IMR-90 (cell line): ENCODE measurements around the gene CAMTA1. TPM values are rescaled to one million over a fixed set of nuclear protein-coding genes. Genes with fewer than 3 reads are reported as not detected.

Source experiments
- ATAC-seq: fragments of 200-7000 bp; cut with Tn5 transposase; 2 replicates; pipeline ENCODE4 v1.9.1; 2020; ENCODE audit warnings: low read depth, mild to moderate bottlenecking, moderate library complexity
- BruUV-seq: library from RNA; stranded (reverse); fragments of 400-500 nt; replicated peaks from 2 replicates; lab custom pipeline; 2021; lab: Mats Ljungman, UMichigan
- CTCF ChIA-PET: fragments of 300-600 bp; formaldehyde crosslinking; extraction: SDS; loops from one replicate; lab custom pipeline; 2021; ENCODE audit warnings: antibody characterized with exemption; lab: Yijun Ruan, JAX
- POLR2A ChIA-PET: fragments of 300-600 bp; sonication (Branson Sonifier 250); formaldehyde crosslinking; loops from one replicate; lab custom pipeline; 2022; ENCODE audit warnings: antibody characterized with exemption; ENCODE audit not compliant: unreplicated experiment; lab: Charles Lee
- DNase-seq: peaks from one replicate; pipeline ENCODE4 v3.0.0; 2013
- H2AFZ ChIP-seq: replicated peaks from 2 replicates; pipeline ENCODE3; 2013; ENCODE audit warnings: low read length, mild to moderate bottlenecking; ENCODE audit not compliant: poor library complexity
- H2AK5ac ChIP-seq: 2 replicates; pipeline ENCODE4 v1.6.1; 2013; ENCODE audit warnings: low read depth, low read length, inconsistent platforms
- H2AK9ac ChIP-seq: replicated peaks from 2 replicates; pipeline ENCODE3; 2013; ENCODE audit warnings: mild to moderate bottlenecking, low read depth, low read length, moderate library complexity; ENCODE audit not compliant: poor library complexity
- H2BK120ac ChIP-seq: 2 replicates; pipeline ENCODE4 v1.6.1; 2013; ENCODE audit warnings: low read depth, low read length, inconsistent platforms
- H2BK15ac ChIP-seq: 3 replicates; pipeline ENCODE4 v1.6.1; 2013; ENCODE audit warnings: low read depth, low read length, inconsistent platforms
- H2BK20ac ChIP-seq: 2 replicates; pipeline ENCODE4 v1.6.1; 2013; ENCODE audit warnings: low read depth, mild to moderate bottlenecking, inconsistent platforms, low read length, moderate library complexity
- H2BK5ac ChIP-seq: 2 replicates; pipeline ENCODE4 v1.6.1; 2013; ENCODE audit warnings: mild to moderate bottlenecking, low read depth, low read length, inconsistent platforms; ENCODE audit not compliant: poor library complexity, severe bottlenecking
- H3K14ac ChIP-seq: replicated peaks from 2 replicates; pipeline ENCODE4 v1.6.1; 2013; ENCODE audit warnings: low read depth, low read length, inconsistent platforms
- H3K18ac ChIP-seq: 2 replicates; pipeline ENCODE4 v1.6.1; 2013; ENCODE audit warnings: low read depth, low read length, control low read depth
- H3K23ac ChIP-seq: 2 replicates; pipeline ENCODE4 v1.6.1; 2013; ENCODE audit warnings: low read depth, low read length, inconsistent platforms
- H3K27ac ChIP-seq: 2 replicates; pipeline ENCODE4 v1.5.1; 2013; ENCODE audit warnings: mild to moderate bottlenecking, control low read depth, low read length; ENCODE audit not compliant: insufficient read depth
- H3K27me3 ChIP-seq: 2 replicates; pipeline ENCODE4 v1.6.1; 2013; ENCODE audit warnings: low read length; ENCODE audit not compliant: control insufficient read depth, insufficient read depth
- H3K36me3 ChIP-seq: 2 replicates; pipeline ENCODE4 v1.6.1; 2013; ENCODE audit warnings: low read length, mixed read lengths; ENCODE audit not compliant: control insufficient read depth, insufficient read depth
- H3K4ac ChIP-seq: 2 replicates; pipeline ENCODE4 v1.6.1; 2013; ENCODE audit warnings: low read depth, low read length, inconsistent platforms
- H3K4me1 ChIP-seq: 2 replicates; pipeline ENCODE4 v1.6.1; 2013; ENCODE audit warnings: low read length, mixed read lengths; ENCODE audit not compliant: control insufficient read depth, insufficient read depth
- H3K4me2 ChIP-seq: 2 replicates; pipeline ENCODE4 v1.6.1; 2013; ENCODE audit warnings: low read depth, mild to moderate bottlenecking, control low read depth, low read length, moderate library complexity
- H3K4me3 ChIP-seq: 2 replicates; pipeline ENCODE4 v1.5.1; 2013; ENCODE audit warnings: low read depth, mild to moderate bottlenecking, control low read depth, low read length, moderate library complexity; ENCODE audit not compliant: insufficient read depth
- H3K56ac ChIP-seq: 2 replicates; pipeline ENCODE4 v1.6.1; 2013; ENCODE audit warnings: low read length, inconsistent platforms; ENCODE audit not compliant: insufficient read depth; ENCODE audit errors: extremely low read depth
- H3K79me1 ChIP-seq, 2 experiments: 2 replicates each; pipeline ENCODE4 v1.6.1; 2013; ENCODE audit warnings: low read length in 2 of 2, inconsistent platforms in 1 of 2, low read depth in 1 of 2
- H3K9ac ChIP-seq: 2 replicates; pipeline ENCODE4 v1.6.1; 2013; ENCODE audit warnings: low read depth, low read length, control low read depth
- H3K9me1 ChIP-seq: 2 replicates; pipeline ENCODE4 v1.6.1; 2013; ENCODE audit warnings: low read length, inconsistent platforms; ENCODE audit not compliant: insufficient read depth
- H3K9me3 ChIP-seq: 2 replicates; pipeline ENCODE4 v1.6.1; 2013; ENCODE audit warnings: low read length; ENCODE audit not compliant: control insufficient read depth, insufficient read depth
- H4K20me1 ChIP-seq: 2 replicates; pipeline ENCODE4 v1.6.1; 2013; ENCODE audit warnings: low read length, inconsistent platforms; ENCODE audit not compliant: insufficient read depth
- H4K5ac ChIP-seq: 2 replicates; pipeline ENCODE4 v1.6.1; 2013; ENCODE audit warnings: mild to moderate bottlenecking, low read depth, low read length, control low read depth
- H4K8ac ChIP-seq, 2 experiments: 2 replicates each; pipeline ENCODE4 v1.6.1; 2013; ENCODE audit warnings: low read depth in 2 of 2, low read length in 2 of 2, control low read depth in 1 of 2, inconsistent platforms in 1 of 2
- H4K91ac ChIP-seq: 2 replicates; pipeline ENCODE4 v1.6.1; 2013; ENCODE audit warnings: low read depth, low read length, inconsistent platforms; ENCODE audit not compliant: insufficient read depth
- BHLHE40 ChIP-seq: fragments of 150-350 bp; IDR thresholded peaks from 2 replicates; pipeline ENCODE4 v1.6.1; 2016; ENCODE audit warnings: mild to moderate bottlenecking, low read depth, low read length
- RCOR1 ChIP-seq: IDR thresholded peaks from 2 replicates; pipeline ENCODE4 v1.6.1; 2012; ENCODE audit warnings: mild to moderate bottlenecking, low read length, improper control_type of control experiment; ENCODE audit not compliant: insufficient replicate concordance
- WGBS, 2 experiments: methylation state at CpG; one replicate each; pipeline versions ENCODE4 v1.1.5 to v1.1.7; 2013; ENCODE audit warnings: missing lambda C conversion rate in 2 of 2; ENCODE audit not compliant: insufficient read length in 1 of 2; ENCODE audit errors: extremely low coverage in 2 of 2; 5-methylcytosine and 5-hydroxymethylcytosine counted together
- dilution Hi-C: fragments of 300-500 bp; cut with HindIII; formaldehyde crosslinking; loops from one replicate; pipeline ENCODE4 v1.14.3; 2018; ENCODE audit warnings: low sequenced_read_pairs; ENCODE audit not compliant: unreplicated experiment
- in situ Hi-C: fragments of 300-500 bp; cut with MboI; formaldehyde crosslinking; loops from 3 replicates; pipeline ENCODE4 v1.14.3; 2019; ENCODE audit warnings: low sequenced_read_pairs, inconsistent platforms, mixed read lengths
- intact Hi-C: fragments of 100-400 bp; cut with micrococcal nuclease; formaldehyde crosslinking; loops from 2 replicates; pipeline ENCODE4 v1.10.0; 2022
- polyA plus RNA-seq, 3 experiments: library from polyadenylated mRNA; depleted of rRNA; stranded (reverse); fragments of >200 nt; gene quantifications; 2 replicates each; pipeline ENCODE4 v1.2.3, GENCODE V29; 2012; ENCODE audit warnings: low replicate concordance in 1 of 3
- total RNA-seq: library from RNA; depleted of rRNA; stranded (reverse); fragments of >200 nt; gene quantifications from 2 replicates; pipeline ENCODE4 v1.2.3, GENCODE V29; 2012

The CAMTA1 gene
- total and polyA plus RNA-seq, 2 of the 4 experiments (the other 2 are of a cell fraction) = 35.5 to 74.3 TPM

DNA sequence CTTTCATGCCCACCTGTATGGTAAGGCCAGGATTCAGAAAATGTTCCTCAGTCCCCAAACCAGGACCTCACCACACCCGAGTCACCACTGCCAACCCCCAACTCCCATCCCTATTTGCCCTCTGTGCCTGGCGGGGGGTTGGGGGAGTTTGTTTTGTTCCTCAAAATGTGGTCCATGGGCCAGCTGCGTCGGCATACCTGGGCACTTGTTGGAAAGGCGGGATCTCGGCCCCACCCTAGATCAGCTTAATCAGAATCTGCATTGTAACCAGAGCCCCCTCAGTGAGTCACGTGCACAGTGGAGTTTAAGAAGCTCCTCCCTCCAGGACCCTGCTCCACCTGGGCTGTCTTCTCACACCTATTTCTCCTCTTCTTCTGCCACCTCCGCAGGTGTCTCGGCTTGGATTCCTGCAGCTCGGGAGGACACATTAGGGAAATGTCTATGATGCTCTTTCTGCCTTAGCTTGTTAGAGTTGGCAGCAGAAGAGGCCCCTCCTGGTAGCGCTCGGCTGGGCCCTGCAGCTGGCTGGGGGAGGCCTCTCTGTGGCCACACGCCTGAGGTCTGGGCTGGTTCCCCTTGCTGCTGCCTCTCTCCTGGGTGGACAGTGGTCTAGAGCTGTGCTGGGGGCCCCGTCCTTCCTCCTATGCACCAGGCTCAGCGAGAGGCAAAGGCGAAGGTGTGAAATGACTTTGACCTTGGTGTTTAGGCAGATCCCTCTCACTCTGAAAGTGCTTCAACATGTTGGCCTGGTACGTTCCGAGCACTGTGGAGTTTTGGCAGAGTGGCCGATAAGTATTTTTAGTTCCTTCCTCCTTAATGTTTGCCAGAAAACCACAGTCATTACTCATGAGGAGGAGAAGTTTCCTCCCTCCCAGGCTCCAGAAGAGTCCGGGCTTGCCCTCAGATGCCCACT lies 41.8 kb upstream of the CAMTA1 start:
- Histone ChIP-seq H3K4me3 (no peak overlapping the region), H4K5ac (peak overlapping the region; percentile 61), H3K4me2 (peak overlapping the region; percentile 67), H4K8ac (peak overlapping the region; percentile 4 to 91; a peak in 2 of 4 replicates), H3K9ac (no peak overlapping the region), H3K79me1 (peaks cover 0 to 2% of the 10 kb centered on the region in 2 experiments; a peak in 1 of 4 replicates), H4K20me1 (no peaks in the 10 kb centered on the region), H2BK20ac (peak overlapping the region; percentile 98), H3K18ac (peak overlapping the region; percentile 82), H3K4ac (peak overlapping the region; percentile 98), H2BK120ac (peak overlapping the region; percentile 99), H3K27me3 (peaks cover 2% of the 10 kb centered on the region; the same call in 1 of the 2 replicates), H3K9me3 (peaks cover 3% of the 10 kb centered on the region; the same call in 1 of the 2 replicates), H2BK15ac (peak overlapping the region; percentile 91; the same call in 2 of the 3 replicates), H2AFZ (peak overlapping the region; percentile 97), H2BK5ac (peak overlapping the region; percentile 93), H3K4me1 (peaks cover 8% of the 10 kb centered on the region), H2AK9ac (peak overlapping the region; percentile 95), H3K23ac (peak overlapping the region; percentile 95), H3K36me3 (no peaks in the 10 kb centered on the region), H3K9me1 (peaks cover 10% of the 10 kb centered on the region), H3K14ac (peak overlapping the region; percentile 77), H3K56ac (no peak overlapping the region), H4K91ac (peak overlapping the region; percentile 92), H2AK5ac (peak overlapping the region; percentile 97), H3K27ac (peak overlapping the region; percentile 67)
- no TSS peak for BruUV-seq
- 25% methylated on average over 4 of the region's 20 CpGs; no CpG with 5 or more reads in 1 of the 2 experiments for WGBS, 2 experiments
- dilution Hi-C loops = no loop called here
- in situ Hi-C loops = no loop called here
- ChIA-PET CTCF (interaction anchor here (1.6 kb wide), 1 partner anchor 17 kb away, joined by 4 read pairs; no protein-coding TSS in a partner anchor), POLR2A (interaction anchor here (0.6 to 1.0 kb wide), 2 partner anchors 10 to 41 kb away, joined by 3 read pairs; no protein-coding TSS in a partner anchor)
- intact Hi-C loops = no loop called here
- DNase-seq (peak; percentile 77), ATAC-seq (peak; percentile 91)
- TF ChIP-seq RCOR1 (no peak), BHLHE40 (peak; percentile 11; the same call in 1 of the 2 replicates)
